ENCODE measurements around the gene GRIN1.

The GRIN1 gene

DNA sequence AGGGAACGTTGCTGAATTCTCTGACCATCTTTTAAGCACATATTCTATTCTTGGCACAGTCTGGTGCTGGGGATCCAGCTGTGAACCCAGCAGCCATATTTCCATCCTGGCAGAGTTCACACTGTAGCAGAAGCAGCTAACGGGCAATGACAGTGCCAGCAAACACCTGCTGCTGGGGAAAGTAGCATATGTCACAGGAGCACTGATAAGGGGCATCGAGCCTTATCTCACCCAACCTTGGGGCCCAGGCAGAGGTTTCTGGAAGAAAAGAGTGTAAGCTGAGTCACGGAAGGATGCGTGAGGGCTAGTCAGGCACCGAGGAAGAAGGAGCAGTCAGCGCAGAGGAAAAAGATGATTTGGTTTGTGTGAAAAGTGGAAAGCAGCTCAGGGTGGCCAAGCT lies 67.6 kb downstream of the GRIN1 start:
- Histone ChIP-seq H3K4me3 (ENCODE audit: low read length in 2 of 2) (peak overlapping the region; percentile 90 to 98), H3K9ac (ENCODE audit: low read depth in 1 of 2, low read length in 2 of 2) (peak overlapping the region in 1 of 2 donors; percentile 93), H3K9me3 (ENCODE audit: control insufficient read depth in 2 of 2, low read length in 2 of 2) (no peaks in the 10 kb centered on the region), H3K36me3 (ENCODE audit: control insufficient read depth in 2 of 2, insufficient read depth in 2 of 2, low read length in 2 of 2) (no peaks in the 10 kb centered on the region), H3K4me1 (ENCODE audit: control insufficient read depth in 2 of 2, insufficient read depth in 2 of 2, low read length in 2 of 2) (peaks cover 31 to 32% of the 10 kb centered on the region in 2 donors), H3K27ac (ENCODE audit: low read depth in 2 of 2, low read length in 2 of 2) (no peak overlapping the region), H3K27me3 (ENCODE audit: control insufficient read depth in 2 of 2, insufficient read depth in 2 of 2, low read length in 2 of 2) (no peaks in the 10 kb centered on the region)

DNA sequence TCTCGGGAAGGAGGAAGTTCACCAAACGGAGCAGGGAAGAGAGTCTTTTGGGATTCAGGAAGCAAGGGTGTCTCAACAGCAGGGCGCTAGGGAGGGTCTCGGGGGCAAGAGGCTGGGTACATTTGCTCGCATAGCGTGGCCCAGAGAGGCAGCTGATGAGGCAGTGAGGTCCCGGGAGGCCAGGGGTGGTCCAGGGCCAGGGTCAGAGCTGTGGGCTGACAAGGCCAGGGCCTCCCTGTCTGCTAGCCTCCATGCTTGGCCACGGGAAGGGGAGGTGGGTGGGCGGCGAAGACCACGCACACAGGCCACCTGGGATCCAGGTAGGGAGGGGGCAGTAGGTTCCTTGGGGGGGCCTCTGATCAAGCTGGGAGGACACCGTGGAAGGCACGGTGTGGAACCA lies 72.6 kb downstream of the GRIN1 start:
- Histone ChIP-seq H3K9ac (ENCODE audit: low read depth in 1 of 2, low read length in 2 of 2) (no peak overlapping the region), H3K4me3 (ENCODE audit: low read length in 2 of 2) (no peak overlapping the region), H3K27ac (ENCODE audit: low read depth in 2 of 2, low read length in 2 of 2) (no peak overlapping the region), H3K9me3 (ENCODE audit: control insufficient read depth in 2 of 2, low read length in 2 of 2) (no peaks in the 10 kb centered on the region), H3K27me3 (ENCODE audit: control insufficient read depth in 2 of 2, insufficient read depth in 2 of 2, low read length in 2 of 2) (no peaks in the 10 kb centered on the region), H3K36me3 (ENCODE audit: control insufficient read depth in 2 of 2, insufficient read depth in 2 of 2, low read length in 2 of 2) (no peaks in the 10 kb centered on the region), H3K4me1 (ENCODE audit: control insufficient read depth in 2 of 2, insufficient read depth in 2 of 2, low read length in 2 of 2) (peaks cover 3 to 6% of the 10 kb centered on the region in 2 donors)

DNA sequence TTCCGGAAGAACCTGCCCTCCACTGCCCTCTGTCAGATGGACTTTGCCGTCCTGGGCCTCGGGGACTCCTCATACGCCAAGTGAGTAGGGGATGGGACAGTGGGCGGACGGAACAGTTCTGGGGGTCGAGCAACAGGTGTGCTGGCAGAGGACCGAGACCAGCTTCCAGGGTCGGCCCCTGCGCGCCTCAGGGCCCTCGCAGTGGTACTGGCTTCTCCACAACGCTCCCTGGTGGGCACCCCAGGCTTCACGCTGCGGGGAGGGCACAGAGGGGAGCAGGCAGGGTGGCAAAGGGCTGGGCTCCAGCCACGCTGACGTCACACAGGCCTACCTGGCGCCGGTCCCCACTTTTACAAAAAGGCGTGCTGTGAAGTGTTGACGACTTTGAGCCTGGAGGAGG lies 73.6 kb downstream of the GRIN1 start:
- Histone ChIP-seq H3K36me3 (ENCODE audit: control insufficient read depth in 2 of 2, insufficient read depth in 2 of 2, low read length in 2 of 2) (no peaks in the 10 kb centered on the region), H3K27ac (ENCODE audit: low read depth in 2 of 2, low read length in 2 of 2) (no peak overlapping the region), H3K4me1 (ENCODE audit: control insufficient read depth in 2 of 2, insufficient read depth in 2 of 2, low read length in 2 of 2) (peaks cover 3 to 7% of the 10 kb centered on the region in 2 donors), H3K9me3 (ENCODE audit: control insufficient read depth in 2 of 2, low read length in 2 of 2) (no peaks in the 10 kb centered on the region), H3K27me3 (ENCODE audit: control insufficient read depth in 2 of 2, insufficient read depth in 2 of 2, low read length in 2 of 2) (no peaks in the 10 kb centered on the region), H3K4me3 (ENCODE audit: low read length in 2 of 2) (no peak overlapping the region), H3K9ac (ENCODE audit: low read depth in 1 of 2, low read length in 2 of 2) (no peak overlapping the region)

DNA sequence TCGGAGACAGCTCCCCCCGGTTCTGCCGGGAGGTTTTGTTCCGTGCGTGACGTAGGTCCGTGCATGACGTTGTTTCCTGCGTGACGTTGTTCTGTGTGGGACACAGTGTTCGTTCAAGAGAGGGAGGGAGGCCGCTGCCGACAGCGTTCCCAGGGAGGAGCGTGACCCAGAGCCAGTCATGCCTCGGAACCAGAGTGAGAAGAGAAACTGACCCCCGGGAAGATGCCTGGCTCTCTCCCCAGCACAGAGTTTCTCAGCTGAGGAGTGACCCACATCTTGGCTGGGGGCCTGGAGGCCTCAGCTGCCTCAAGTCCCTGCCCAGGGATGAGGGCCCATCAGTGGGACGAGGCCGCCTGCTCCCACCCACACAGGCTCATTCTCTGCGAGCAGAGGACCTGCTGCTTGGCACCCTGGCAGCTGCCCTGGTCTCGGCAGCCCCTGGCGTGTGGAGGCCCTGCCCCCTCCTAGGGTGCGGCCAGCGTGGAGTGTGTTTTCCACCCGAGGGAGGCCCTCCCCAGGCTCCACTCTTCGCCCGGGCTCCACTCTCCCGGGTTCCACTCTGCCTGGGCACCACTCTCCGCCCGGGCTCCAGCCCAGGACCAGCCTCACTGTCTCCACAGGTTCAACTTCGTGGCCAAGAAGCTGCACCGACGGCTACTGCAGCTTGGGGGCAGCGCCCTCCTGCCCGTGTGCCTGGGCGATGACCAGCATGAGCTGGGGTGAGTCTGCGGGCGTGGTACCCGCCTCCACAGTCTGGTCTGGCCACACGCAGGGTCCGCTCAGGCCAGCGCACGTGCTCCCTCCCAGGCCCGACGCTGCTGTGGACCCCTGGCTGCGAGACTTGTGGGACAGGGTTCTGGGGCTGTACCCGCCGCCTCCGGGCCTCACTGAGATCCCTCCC lies 74.5 kb downstream of the GRIN1 start:
- H3K9ac ChIP-seq (ENCODE audit: low read depth in 1 of 2, low read length in 2 of 2) = no peak overlapping the region
- H3K9me3 ChIP-seq (ENCODE audit: control insufficient read depth in 2 of 2, low read length in 2 of 2) = no peaks in the 10 kb centered on the region
- H3K4me3 ChIP-seq (ENCODE audit: low read length in 2 of 2) = no peak overlapping the region
- H3K27ac ChIP-seq (ENCODE audit: low read depth in 2 of 2, low read length in 2 of 2) = no peak overlapping the region
- H3K36me3 ChIP-seq (ENCODE audit: control insufficient read depth in 2 of 2, insufficient read depth in 2 of 2, low read length in 2 of 2) = no peaks in the 10 kb centered on the region
- peaks cover 10 to 16% of the 10 kb centered on the region in 2 donors for H3K4me1 ChIP-seq (ENCODE audit: control insufficient read depth in 2 of 2, insufficient read depth in 2 of 2, low read length in 2 of 2)
- H3K27me3 ChIP-seq (ENCODE audit: control insufficient read depth in 2 of 2, insufficient read depth in 2 of 2, low read length in 2 of 2) = no peaks in the 10 kb centered on the region

DNA sequence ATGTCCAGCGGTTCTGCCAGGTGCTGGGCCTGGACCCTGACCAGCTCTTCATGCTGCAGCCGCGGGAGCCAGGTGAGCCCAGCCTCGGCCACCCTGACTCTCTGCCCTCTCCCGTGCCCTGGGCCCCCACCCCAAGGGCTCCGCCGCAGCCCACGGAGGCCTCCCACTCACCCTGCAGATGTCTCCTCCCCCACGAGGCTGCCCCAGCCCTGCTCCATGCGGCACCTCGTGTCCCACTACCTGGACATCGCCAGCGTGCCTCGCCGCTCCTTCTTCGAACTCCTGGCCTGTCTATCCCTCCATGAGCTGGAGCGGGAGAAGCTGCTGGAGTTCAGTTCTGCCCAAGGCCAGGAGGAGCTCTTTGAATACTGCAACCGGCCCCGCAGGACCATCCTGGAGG lies 75.7 kb downstream of the GRIN1 start:
- Histone ChIP-seq H3K4me3 (ENCODE audit: low read length in 2 of 2) (no peak overlapping the region), H3K4me1 (ENCODE audit: control insufficient read depth in 2 of 2, insufficient read depth in 2 of 2, low read length in 2 of 2) (peaks cover 17 to 22% of the 10 kb centered on the region in 2 donors), H3K36me3 (ENCODE audit: control insufficient read depth in 2 of 2, insufficient read depth in 2 of 2, low read length in 2 of 2) (no peaks in the 10 kb centered on the region), H3K27ac (ENCODE audit: low read depth in 2 of 2, low read length in 2 of 2) (no peak overlapping the region), H3K9me3 (ENCODE audit: control insufficient read depth in 2 of 2, low read length in 2 of 2) (no peaks in the 10 kb centered on the region), H3K27me3 (ENCODE audit: control insufficient read depth in 2 of 2, insufficient read depth in 2 of 2, low read length in 2 of 2) (no peaks in the 10 kb centered on the region), H3K9ac (ENCODE audit: low read depth in 1 of 2, low read length in 2 of 2) (no peak overlapping the region)

DNA sequence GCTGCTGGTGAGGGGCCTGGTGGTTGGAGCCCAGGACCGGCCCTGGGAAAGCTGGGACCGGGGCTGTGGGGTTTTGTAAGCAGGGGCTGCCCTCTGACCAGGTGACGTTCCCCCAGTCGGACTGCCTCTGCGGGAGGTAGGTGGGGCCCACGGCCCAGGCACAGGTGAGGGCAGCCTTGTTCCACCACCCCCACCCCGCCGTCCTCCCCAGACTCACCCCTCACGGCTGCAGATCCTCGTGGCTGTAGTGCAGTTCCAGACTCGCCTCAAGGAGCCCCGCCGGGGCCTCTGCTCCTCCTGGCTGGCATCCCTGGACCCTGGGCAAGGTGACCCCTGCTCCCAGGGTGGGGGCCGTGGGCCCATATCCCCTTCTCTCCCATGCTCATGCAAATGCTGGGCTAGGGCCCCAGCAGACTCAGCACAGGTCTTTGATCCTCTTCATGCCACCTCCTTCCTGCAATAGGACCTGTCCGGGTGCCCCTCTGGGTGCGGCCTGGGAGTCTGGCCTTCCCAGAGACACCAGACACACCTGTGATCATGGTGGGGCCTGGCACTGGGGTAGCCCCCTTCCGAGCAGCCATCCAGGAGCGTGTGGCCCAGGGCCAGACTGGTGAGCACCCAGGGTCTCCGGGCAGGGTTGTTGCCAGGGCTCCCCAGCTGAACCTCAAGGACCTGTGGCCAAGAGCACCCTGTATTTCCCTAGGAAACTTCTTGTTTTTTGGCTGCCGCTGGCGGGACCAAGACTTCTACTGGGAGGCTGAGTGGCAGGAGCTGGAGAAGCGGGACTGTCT lies 76.4 kb downstream of the GRIN1 start:
- Histone ChIP-seq H3K9me3 (ENCODE audit: control insufficient read depth in 2 of 2, low read length in 2 of 2) (no peaks in the 10 kb centered on the region), H3K4me3 (ENCODE audit: low read length in 2 of 2) (no peak overlapping the region), H3K36me3 (ENCODE audit: control insufficient read depth in 2 of 2, insufficient read depth in 2 of 2, low read length in 2 of 2) (no peaks in the 10 kb centered on the region), H3K9ac (ENCODE audit: low read depth in 1 of 2, low read length in 2 of 2) (no peak overlapping the region), H3K27ac (ENCODE audit: low read depth in 2 of 2, low read length in 2 of 2) (no peak overlapping the region), H3K4me1 (ENCODE audit: control insufficient read depth in 2 of 2, insufficient read depth in 2 of 2, low read length in 2 of 2) (peaks cover 17 to 22% of the 10 kb centered on the region in 2 donors), H3K27me3 (ENCODE audit: control insufficient read depth in 2 of 2, insufficient read depth in 2 of 2, low read length in 2 of 2) (no peaks in the 10 kb centered on the region)

DNA sequence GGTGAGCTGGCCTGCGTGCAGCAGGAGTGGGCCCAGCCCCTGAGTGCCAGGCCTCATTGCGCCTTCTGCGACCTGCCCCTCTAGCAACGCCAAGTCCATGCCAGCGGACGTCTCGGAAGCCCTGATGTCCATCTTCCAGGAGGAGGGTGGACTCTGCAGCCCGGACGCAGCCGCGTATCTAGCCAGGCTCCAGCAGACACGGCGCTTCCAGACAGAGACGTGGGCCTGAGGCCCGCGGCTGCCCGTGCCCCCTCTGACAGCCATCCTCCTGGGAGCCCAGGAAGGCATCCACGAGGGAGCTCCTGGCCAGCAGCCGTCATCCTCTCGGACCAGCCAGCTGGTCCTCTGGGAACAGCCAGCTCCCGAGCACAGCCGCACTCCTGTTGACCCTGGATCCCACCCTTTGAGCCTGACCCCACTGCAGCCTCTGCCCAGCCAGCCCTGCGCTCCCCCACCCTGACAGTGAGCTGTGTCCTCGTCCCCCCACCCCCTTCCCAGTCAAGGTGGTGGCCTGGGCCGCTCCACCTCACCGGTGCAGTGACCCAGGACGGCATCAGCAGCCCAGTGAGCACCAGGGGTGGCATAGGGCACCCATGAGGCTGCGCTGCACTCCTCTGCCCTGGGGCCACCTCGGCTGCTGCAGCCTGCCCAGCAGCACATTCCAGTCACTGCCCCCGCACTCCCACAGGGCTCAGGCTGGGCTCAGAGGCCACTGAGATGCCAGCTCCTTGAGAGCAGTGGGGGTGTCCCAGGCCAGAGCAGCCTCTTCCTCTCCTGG lies 77.4 kb downstream of the GRIN1 start:
- H3K4me3 ChIP-seq (ENCODE audit: low read length in 2 of 2) = no peak overlapping the region
- H3K27me3 ChIP-seq (ENCODE audit: control insufficient read depth in 2 of 2, insufficient read depth in 2 of 2, low read length in 2 of 2) = no peaks in the 10 kb centered on the region
- no peak overlapping the region for H3K27ac ChIP-seq (ENCODE audit: low read depth in 2 of 2, low read length in 2 of 2)
- H3K9me3 ChIP-seq (ENCODE audit: control insufficient read depth in 2 of 2, low read length in 2 of 2) = no peaks in the 10 kb centered on the region
- no peaks in the 10 kb centered on the region for H3K36me3 ChIP-seq (ENCODE audit: control insufficient read depth in 2 of 2, insufficient read depth in 2 of 2, low read length in 2 of 2)
- peak overlapping the region in 1 of 2 donors; percentile 41 for H3K9ac ChIP-seq (ENCODE audit: low read depth in 1 of 2, low read length in 2 of 2)
- H3K4me1 ChIP-seq (ENCODE audit: control insufficient read depth in 2 of 2, insufficient read depth in 2 of 2, low read length in 2 of 2) = peaks cover 18 to 22% of the 10 kb centered on the region in 2 donors

DNA sequence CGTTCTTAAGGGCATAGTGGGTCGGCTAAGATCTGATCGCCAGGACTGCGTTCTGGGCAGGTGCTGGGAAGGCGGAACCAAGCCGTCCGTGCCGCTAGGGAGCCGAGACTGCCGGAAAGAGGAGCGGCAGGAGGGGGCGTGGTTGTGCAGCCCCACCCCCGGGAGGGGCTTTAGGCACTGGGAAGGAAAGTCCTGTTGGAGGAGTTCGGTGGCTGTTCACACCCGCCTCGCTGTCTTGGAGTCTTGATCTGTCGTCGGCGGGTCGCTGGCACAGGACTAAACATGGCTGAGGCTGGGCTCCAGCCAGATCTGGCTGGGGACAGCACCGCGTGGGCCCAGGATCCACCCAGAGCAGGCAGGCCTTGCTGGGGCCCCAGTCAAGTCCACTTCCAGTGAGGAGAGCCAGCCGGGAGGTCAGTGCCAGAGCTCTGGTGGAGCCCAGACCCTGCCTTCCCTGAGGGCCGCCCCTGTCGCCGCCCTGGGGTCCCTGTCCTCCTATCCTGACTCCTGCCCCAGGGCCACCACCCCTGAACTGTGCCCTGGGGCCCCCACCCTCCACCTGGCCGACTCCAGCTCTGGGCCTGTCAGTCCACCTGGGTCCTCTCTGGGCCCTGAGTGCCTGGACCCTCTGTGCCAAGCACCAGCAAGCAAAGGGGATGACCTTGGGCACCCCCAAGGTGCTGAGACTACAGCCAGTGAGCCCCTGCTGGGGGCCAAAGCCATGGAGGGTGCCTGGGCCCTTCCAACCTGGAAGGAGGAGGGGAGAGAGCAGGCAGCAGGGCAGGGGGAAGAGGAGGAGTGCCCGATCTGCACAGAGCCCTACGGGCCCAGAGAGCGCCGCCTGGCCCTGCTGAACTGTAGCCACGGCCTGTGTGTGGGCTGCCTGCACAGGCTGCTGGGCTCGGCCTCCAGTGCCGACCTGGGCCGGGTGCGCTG lies 78.6 kb downstream of the GRIN1 start:
- H3K27ac ChIP-seq (ENCODE audit: low read depth in 2 of 2, low read length in 2 of 2) = peak overlapping the region; percentile 91 to 93
- H3K9ac ChIP-seq (ENCODE audit: low read depth in 1 of 2, low read length in 2 of 2) = peak overlapping the region; percentile 72 to 87
- H3K4me1 ChIP-seq (ENCODE audit: control insufficient read depth in 2 of 2, insufficient read depth in 2 of 2, low read length in 2 of 2) = peaks cover 21 to 23% of the 10 kb centered on the region in 2 donors
- H3K36me3 ChIP-seq (ENCODE audit: control insufficient read depth in 2 of 2, insufficient read depth in 2 of 2, low read length in 2 of 2) = no peaks in the 10 kb centered on the region
- H3K4me3 ChIP-seq (ENCODE audit: low read length in 2 of 2) = peak overlapping the region; percentile 62 to 66
- no peaks in the 10 kb centered on the region for H3K9me3 ChIP-seq (ENCODE audit: control insufficient read depth in 2 of 2, low read length in 2 of 2)
- H3K27me3 ChIP-seq (ENCODE audit: control insufficient read depth in 2 of 2, insufficient read depth in 2 of 2, low read length in 2 of 2) = no peaks in the 10 kb centered on the region

DNA sequence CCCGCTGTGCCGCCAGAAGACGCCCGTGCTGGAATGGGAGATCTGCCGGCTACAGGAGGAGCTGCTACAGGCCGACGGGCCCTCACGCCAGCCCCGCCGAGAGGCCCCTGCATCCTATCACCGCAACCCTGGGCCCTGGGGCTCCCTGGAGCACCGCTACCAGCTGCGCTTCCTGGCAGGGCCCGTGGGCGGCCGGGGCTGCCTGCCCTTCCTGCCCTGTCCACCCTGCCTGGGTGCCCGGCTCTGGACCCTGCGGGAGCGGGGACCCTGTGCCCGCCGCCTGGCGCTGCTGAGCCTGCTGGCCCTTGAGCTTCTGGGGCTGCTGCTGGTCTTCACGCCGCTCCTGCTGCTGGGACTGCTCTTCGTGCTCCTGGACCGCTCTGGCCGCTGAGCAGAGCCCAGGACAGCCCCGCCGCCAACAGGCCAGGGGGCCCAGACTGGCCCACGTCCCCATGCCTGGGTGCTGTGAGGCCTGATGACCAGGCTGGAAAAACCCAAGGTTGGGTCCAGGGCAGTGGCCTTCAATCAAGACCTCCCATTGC lies 79.3 kb downstream of the GRIN1 start:
- Histone ChIP-seq H3K9ac (ENCODE audit: low read depth in 1 of 2, low read length in 2 of 2) (peak overlapping the region; percentile 72 to 87), H3K36me3 (ENCODE audit: control insufficient read depth in 2 of 2, insufficient read depth in 2 of 2, low read length in 2 of 2) (no peaks in the 10 kb centered on the region), H3K9me3 (ENCODE audit: control insufficient read depth in 2 of 2, low read length in 2 of 2) (no peaks in the 10 kb centered on the region), H3K4me1 (ENCODE audit: control insufficient read depth in 2 of 2, insufficient read depth in 2 of 2, low read length in 2 of 2) (peaks cover 27 to 29% of the 10 kb centered on the region in 2 donors), H3K4me3 (ENCODE audit: low read length in 2 of 2) (peak overlapping the region; percentile 62 to 66), H3K27ac (ENCODE audit: low read depth in 2 of 2, low read length in 2 of 2) (peak overlapping the region; percentile 91 to 93), H3K27me3 (ENCODE audit: control insufficient read depth in 2 of 2, insufficient read depth in 2 of 2, low read length in 2 of 2) (no peaks in the 10 kb centered on the region)
